IMR-90 (cell line): ENCODE data around the gene BMP10. TPM values are rescaled to one million over a fixed set of nuclear protein-coding genes. Genes with fewer than 3 reads are reported as not detected.

Source experiments
- ATAC-seq: fragments of 200-7000 bp; cut with Tn5 transposase; 2 replicates; pipeline ENCODE4 v1.9.1; 2020; ENCODE audit warnings: low read depth, mild to moderate bottlenecking, moderate library complexity
- BruUV-seq: library from RNA; stranded (reverse); fragments of 400-500 nt; replicated peaks from 2 replicates; lab custom pipeline; 2021; lab: Mats Ljungman, UMichigan
- CTCF ChIA-PET: fragments of 300-600 bp; formaldehyde crosslinking; extraction: SDS; loops from one replicate; lab custom pipeline; 2021; ENCODE audit warnings: antibody characterized with exemption; lab: Yijun Ruan, JAX
- POLR2A ChIA-PET: fragments of 300-600 bp; sonication (Branson Sonifier 250); formaldehyde crosslinking; loops from one replicate; lab custom pipeline; 2022; ENCODE audit warnings: antibody characterized with exemption; ENCODE audit not compliant: unreplicated experiment; lab: Charles Lee
- DNase-seq: peaks from one replicate; pipeline ENCODE4 v3.0.0; 2013
- H2AFZ ChIP-seq: replicated peaks from 2 replicates; pipeline ENCODE3; 2013; ENCODE audit warnings: low read length, mild to moderate bottlenecking; ENCODE audit not compliant: poor library complexity
- H2AK5ac ChIP-seq: 2 replicates; pipeline ENCODE4 v1.6.1; 2013; ENCODE audit warnings: low read depth, low read length, inconsistent platforms
- H2AK9ac ChIP-seq: replicated peaks from 2 replicates; pipeline ENCODE3; 2013; ENCODE audit warnings: mild to moderate bottlenecking, low read depth, low read length, moderate library complexity; ENCODE audit not compliant: poor library complexity
- H2BK120ac ChIP-seq: 2 replicates; pipeline ENCODE4 v1.6.1; 2013; ENCODE audit warnings: low read depth, low read length, inconsistent platforms
- H2BK15ac ChIP-seq: 3 replicates; pipeline ENCODE4 v1.6.1; 2013; ENCODE audit warnings: low read depth, low read length, inconsistent platforms
- H2BK20ac ChIP-seq: 2 replicates; pipeline ENCODE4 v1.6.1; 2013; ENCODE audit warnings: low read depth, mild to moderate bottlenecking, inconsistent platforms, low read length, moderate library complexity
- H2BK5ac ChIP-seq: 2 replicates; pipeline ENCODE4 v1.6.1; 2013; ENCODE audit warnings: mild to moderate bottlenecking, low read depth, low read length, inconsistent platforms; ENCODE audit not compliant: poor library complexity, severe bottlenecking
- H3K14ac ChIP-seq: replicated peaks from 2 replicates; pipeline ENCODE4 v1.6.1; 2013; ENCODE audit warnings: low read depth, low read length, inconsistent platforms
- H3K18ac ChIP-seq: 2 replicates; pipeline ENCODE4 v1.6.1; 2013; ENCODE audit warnings: low read depth, low read length, control low read depth
- H3K23ac ChIP-seq: 2 replicates; pipeline ENCODE4 v1.6.1; 2013; ENCODE audit warnings: low read depth, low read length, inconsistent platforms
- H3K27ac ChIP-seq: 2 replicates; pipeline ENCODE4 v1.5.1; 2013; ENCODE audit warnings: mild to moderate bottlenecking, control low read depth, low read length; ENCODE audit not compliant: insufficient read depth
- H3K27me3 ChIP-seq: 2 replicates; pipeline ENCODE4 v1.6.1; 2013; ENCODE audit warnings: low read length; ENCODE audit not compliant: control insufficient read depth, insufficient read depth
- H3K36me3 ChIP-seq: 2 replicates; pipeline ENCODE4 v1.6.1; 2013; ENCODE audit warnings: low read length, mixed read lengths; ENCODE audit not compliant: control insufficient read depth, insufficient read depth
- H3K4ac ChIP-seq: 2 replicates; pipeline ENCODE4 v1.6.1; 2013; ENCODE audit warnings: low read depth, low read length, inconsistent platforms
- H3K4me1 ChIP-seq: 2 replicates; pipeline ENCODE4 v1.6.1; 2013; ENCODE audit warnings: low read length, mixed read lengths; ENCODE audit not compliant: control insufficient read depth, insufficient read depth
- H3K4me2 ChIP-seq: 2 replicates; pipeline ENCODE4 v1.6.1; 2013; ENCODE audit warnings: low read depth, mild to moderate bottlenecking, control low read depth, low read length, moderate library complexity
- H3K4me3 ChIP-seq: 2 replicates; pipeline ENCODE4 v1.5.1; 2013; ENCODE audit warnings: low read depth, mild to moderate bottlenecking, control low read depth, low read length, moderate library complexity; ENCODE audit not compliant: insufficient read depth
- H3K56ac ChIP-seq: 2 replicates; pipeline ENCODE4 v1.6.1; 2013; ENCODE audit warnings: low read length, inconsistent platforms; ENCODE audit not compliant: insufficient read depth; ENCODE audit errors: extremely low read depth
- H3K79me1 ChIP-seq, 2 experiments: 2 replicates each; pipeline ENCODE4 v1.6.1; 2013; ENCODE audit warnings: low read length in 2 of 2, inconsistent platforms in 1 of 2, low read depth in 1 of 2
- H3K9ac ChIP-seq: 2 replicates; pipeline ENCODE4 v1.6.1; 2013; ENCODE audit warnings: low read depth, low read length, control low read depth
- H3K9me1 ChIP-seq: 2 replicates; pipeline ENCODE4 v1.6.1; 2013; ENCODE audit warnings: low read length, inconsistent platforms; ENCODE audit not compliant: insufficient read depth
- H3K9me3 ChIP-seq: 2 replicates; pipeline ENCODE4 v1.6.1; 2013; ENCODE audit warnings: low read length; ENCODE audit not compliant: control insufficient read depth, insufficient read depth
- H4K20me1 ChIP-seq: 2 replicates; pipeline ENCODE4 v1.6.1; 2013; ENCODE audit warnings: low read length, inconsistent platforms; ENCODE audit not compliant: insufficient read depth
- H4K5ac ChIP-seq: 2 replicates; pipeline ENCODE4 v1.6.1; 2013; ENCODE audit warnings: mild to moderate bottlenecking, low read depth, low read length, control low read depth
- H4K8ac ChIP-seq, 2 experiments: 2 replicates each; pipeline ENCODE4 v1.6.1; 2013; ENCODE audit warnings: low read depth in 2 of 2, low read length in 2 of 2, control low read depth in 1 of 2, inconsistent platforms in 1 of 2
- H4K91ac ChIP-seq: 2 replicates; pipeline ENCODE4 v1.6.1; 2013; ENCODE audit warnings: low read depth, low read length, inconsistent platforms; ENCODE audit not compliant: insufficient read depth
- MAFK ChIP-seq: IDR thresholded peaks from 2 replicates; pipeline ENCODE4 v1.6.1; 2012; ENCODE audit warnings: low read depth, low read length, improper control_type of control experiment
- WGBS, 2 experiments: methylation state at CpG; one replicate each; pipeline versions ENCODE4 v1.1.5 to v1.1.7; 2013; ENCODE audit warnings: missing lambda C conversion rate in 2 of 2; ENCODE audit not compliant: insufficient read length in 1 of 2; ENCODE audit errors: extremely low coverage in 2 of 2; 5-methylcytosine and 5-hydroxymethylcytosine counted together
- dilution Hi-C: fragments of 300-500 bp; cut with HindIII; formaldehyde crosslinking; loops from one replicate; pipeline ENCODE4 v1.14.3; 2018; ENCODE audit warnings: low sequenced_read_pairs; ENCODE audit not compliant: unreplicated experiment
- in situ Hi-C: fragments of 300-500 bp; cut with MboI; formaldehyde crosslinking; loops from 3 replicates; pipeline ENCODE4 v1.14.3; 2019; ENCODE audit warnings: low sequenced_read_pairs, inconsistent platforms, mixed read lengths
- intact Hi-C: fragments of 100-400 bp; cut with micrococcal nuclease; formaldehyde crosslinking; loops from 2 replicates; pipeline ENCODE4 v1.10.0; 2022
- polyA plus RNA-seq, 3 experiments: library from polyadenylated mRNA; depleted of rRNA; stranded (reverse); fragments of >200 nt; gene quantifications; 2 replicates each; pipeline ENCODE4 v1.2.3, GENCODE V29; 2012; ENCODE audit warnings: low replicate concordance in 1 of 3
- total RNA-seq: library from RNA; depleted of rRNA; stranded (reverse); fragments of >200 nt; gene quantifications from 2 replicates; pipeline ENCODE4 v1.2.3, GENCODE V29; 2012
- TF ChIP-seq, protein P1 (sequence below): fragments of 150-350 bp; IDR thresholded peaks from 2 replicates; pipeline ENCODE4 v1.6.1; 2016; ENCODE audit warnings: low read depth, mild to moderate bottlenecking, low read length, moderate library complexity, borderline replicate concordance
- TF ChIP-seq, protein P2 (sequence below): conservative IDR thresholded peaks from 2 replicates; pipeline ENCODE4 v1.5.1; 2012; ENCODE audit warnings: mild to moderate bottlenecking, low read depth, low read length, improper control_type of control experiment

BMP10 gene
- total and polyA plus RNA-seq, 2 of the 4 experiments (the other 2 are of a cell fraction), result not detected

DNA sequence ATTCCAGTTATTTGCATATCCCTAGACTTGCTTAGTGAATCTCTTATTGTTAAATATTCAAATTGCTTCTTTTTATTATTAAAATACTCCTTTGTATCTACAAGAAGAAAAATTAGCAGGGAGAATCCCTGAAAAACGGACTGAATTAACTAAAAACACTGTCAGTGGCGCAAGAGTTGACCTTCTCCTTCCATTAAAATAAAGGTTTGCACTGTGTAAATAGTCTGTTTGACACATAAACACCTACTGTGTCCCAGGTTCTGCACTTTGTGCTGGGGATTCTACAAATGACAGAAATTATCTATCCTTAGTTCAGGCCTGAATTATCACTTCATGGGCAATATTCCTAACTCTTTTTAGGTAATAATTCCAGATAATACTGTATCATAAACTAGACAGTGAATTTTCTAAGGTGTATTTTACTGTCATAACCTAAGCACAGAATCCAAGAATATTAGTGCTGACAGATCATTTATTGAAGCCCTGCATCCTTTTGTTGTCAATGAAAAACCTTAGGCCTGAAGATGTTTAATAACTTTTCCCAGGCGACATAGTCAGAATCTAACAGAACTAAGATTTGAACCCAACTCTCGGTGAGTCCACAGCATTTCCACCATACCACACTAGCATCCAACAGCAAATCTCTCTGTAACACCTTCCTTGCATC lies 17.0 kb upstream of the BMP10 start:
- H4K5ac ChIP-seq, result no peak overlapping the region
- H3K9ac ChIP-seq, result no peak overlapping the region
- H2AK5ac ChIP-seq, result no peak overlapping the region
- no peaks in the 10 kb centered on the region for H3K79me1 ChIP-seq
- no peak overlapping the region for H3K4ac ChIP-seq
- no peak overlapping the region for H2BK20ac ChIP-seq
- H3K27me3 ChIP-seq, result peaks cover 1% of the 10 kb centered on the region; the same call in 1 of the 2 replicates
- no peak overlapping the region for H3K56ac ChIP-seq
- H3K18ac ChIP-seq, result no peak overlapping the region
- H3K27ac ChIP-seq, result no peak overlapping the region
- POLR2A ChIA-PET, result no interaction called here
- H2AK9ac ChIP-seq, result no peak overlapping the region
- H4K20me1 ChIP-seq, result no peaks in the 10 kb centered on the region
- dilution Hi-C loops, result no loop called here
- H2BK15ac ChIP-seq, result no peak overlapping the region
- H4K8ac ChIP-seq, result no peak overlapping the region
- ATAC-seq (no peak), DNase-seq (no peak)
- no peaks in the 10 kb centered on the region for H3K9me1 ChIP-seq
- in situ Hi-C loops, result no loop called here
- no peak overlapping the region for H2BK5ac ChIP-seq
- no peaks in the 10 kb centered on the region for H3K9me3 ChIP-seq
- no peak overlapping the region for H3K23ac ChIP-seq
- CTCF ChIA-PET, result no interaction called here
- no TSS peak for BruUV-seq
- no peaks in the 10 kb centered on the region for H3K4me1 ChIP-seq
- no peaks in the 10 kb centered on the region for H3K36me3 ChIP-seq
- no peak overlapping the region for H3K4me2 ChIP-seq
- peak; percentile 45 for TF ChIP-seq MAFK
- TF ChIP-seq, protein P1, sequence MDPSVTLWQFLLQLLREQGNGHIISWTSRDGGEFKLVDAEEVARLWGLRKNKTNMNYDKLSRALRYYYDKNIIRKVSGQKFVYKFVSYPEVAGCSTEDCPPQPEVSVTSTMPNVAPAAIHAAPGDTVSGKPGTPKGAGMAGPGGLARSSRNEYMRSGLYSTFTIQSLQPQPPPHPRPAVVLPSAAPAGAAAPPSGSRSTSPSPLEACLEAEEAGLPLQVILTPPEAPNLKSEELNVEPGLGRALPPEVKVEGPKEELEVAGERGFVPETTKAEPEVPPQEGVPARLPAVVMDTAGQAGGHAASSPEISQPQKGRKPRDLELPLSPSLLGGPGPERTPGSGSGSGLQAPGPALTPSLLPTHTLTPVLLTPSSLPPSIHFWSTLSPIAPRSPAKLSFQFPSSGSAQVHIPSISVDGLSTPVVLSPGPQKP, result no peak
- TF ChIP-seq, protein P2, sequence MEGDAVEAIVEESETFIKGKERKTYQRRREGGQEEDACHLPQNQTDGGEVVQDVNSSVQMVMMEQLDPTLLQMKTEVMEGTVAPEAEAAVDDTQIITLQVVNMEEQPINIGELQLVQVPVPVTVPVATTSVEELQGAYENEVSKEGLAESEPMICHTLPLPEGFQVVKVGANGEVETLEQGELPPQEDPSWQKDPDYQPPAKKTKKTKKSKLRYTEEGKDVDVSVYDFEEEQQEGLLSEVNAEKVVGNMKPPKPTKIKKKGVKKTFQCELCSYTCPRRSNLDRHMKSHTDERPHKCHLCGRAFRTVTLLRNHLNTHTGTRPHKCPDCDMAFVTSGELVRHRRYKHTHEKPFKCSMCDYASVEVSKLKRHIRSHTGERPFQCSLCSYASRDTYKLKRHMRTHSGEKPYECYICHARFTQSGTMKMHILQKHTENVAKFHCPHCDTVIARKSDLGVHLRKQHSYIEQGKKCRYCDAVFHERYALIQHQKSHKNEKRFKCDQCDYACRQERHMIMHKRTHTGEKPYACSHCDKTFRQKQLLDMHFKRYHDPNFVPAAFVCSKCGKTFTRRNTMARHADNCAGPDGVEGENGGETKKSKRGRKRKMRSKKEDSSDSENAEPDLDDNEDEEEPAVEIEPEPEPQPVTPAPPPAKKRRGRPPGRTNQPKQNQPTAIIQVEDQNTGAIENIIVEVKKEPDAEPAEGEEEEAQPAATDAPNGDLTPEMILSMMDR, result no peak
- intact Hi-C loops, result loop anchor here (5.0 kb wide), 1 partner anchor 41 kb away; no protein-coding TSS in a partner anchor
- H4K91ac ChIP-seq, result no peak overlapping the region
- no peak overlapping the region for H3K14ac ChIP-seq
- 100% methylated on average over 1 of the region's 4 CpGs; no CpG with 5 or more reads in 1 of the 2 experiments for WGBS, 2 experiments
- no peak overlapping the region for H2AFZ ChIP-seq
- H2BK120ac ChIP-seq, result no peak overlapping the region
- H3K4me3 ChIP-seq, result no peak overlapping the region
